Fibroblast of lung (primary cell): ENCODE data around the gene TMEM184B. TPM values are rescaled to one million over a fixed set of nuclear protein-coding genes. Genes with fewer than 3 reads are reported as not detected.

Experiments used
- DNase-seq, 2 donors: peaks; one replicate each; pipeline versions ENCODE4 v3.0.0 to v3.0.0-alpha.2; 2010; ENCODE audit warnings: low read depth in 2 of 2
- H2AFZ ChIP-seq: 2 replicates; pipeline ENCODE4 v1.5.1; 2012; ENCODE audit warnings: low read length, control low read depth, inconsistent platforms
- H3K27ac ChIP-seq: 2 replicates; pipeline ENCODE4 v1.5.1; 2011; ENCODE audit warnings: low read length, control low read depth; ENCODE audit not compliant: insufficient read depth
- H3K27me3 ChIP-seq: 2 replicates; pipeline ENCODE4 v1.5.1; 2011; ENCODE audit warnings: mild to moderate bottlenecking, low read length; ENCODE audit not compliant: control insufficient read depth, insufficient read depth
- H3K36me3 ChIP-seq: 2 replicates; pipeline ENCODE4 v1.5.1; 2011; ENCODE audit warnings: low read length; ENCODE audit not compliant: control insufficient read depth, insufficient read depth
- H3K4me1 ChIP-seq: 2 replicates; pipeline ENCODE4 v1.5.1; 2011; ENCODE audit warnings: low read length; ENCODE audit not compliant: control insufficient read depth, insufficient read depth; ENCODE audit errors: extremely low read depth
- H3K4me2 ChIP-seq: 2 replicates; pipeline ENCODE4 v1.5.1; 2011; ENCODE audit warnings: low read length, control low read depth; ENCODE audit not compliant: insufficient read depth; ENCODE audit errors: extremely low read depth
- H3K4me3 ChIP-seq, 4 experiments: fragments of 200-600 bp in 1 of 4; sonication (generic) in 1 of 4; replicated peaks in 1 of 4; 2 replicates each; pipeline ENCODE4 v1.5.1; 2011 to 2016; ENCODE audit warnings: low read length in 4 of 4, low read depth in 3 of 4, mild to moderate bottlenecking in 3 of 4, control low read depth in 2 of 4, inconsistent platforms in 1 of 4, mixed read lengths in 1 of 4; ENCODE audit not compliant: insufficient read depth in 1 of 4; ENCODE audit errors: control extremely low read depth in 1 of 4
- H3K79me2 ChIP-seq: 2 replicates; pipeline ENCODE4 v1.5.1; 2012; ENCODE audit warnings: mild to moderate bottlenecking, low read length, inconsistent platforms; ENCODE audit not compliant: control insufficient read depth, insufficient read depth
- H3K9ac ChIP-seq: 2 replicates; pipeline ENCODE4 v1.5.1; 2011; ENCODE audit warnings: mild to moderate bottlenecking, low read length, control low read depth; ENCODE audit not compliant: insufficient read depth
- H3K9me3 ChIP-seq: 2 replicates; pipeline ENCODE4 v1.5.1; 2012; ENCODE audit warnings: low read depth, low read length; ENCODE audit not compliant: control insufficient read depth, insufficient read depth
- H4K20me1 ChIP-seq: 2 replicates; pipeline ENCODE4 v1.5.1; 2011; ENCODE audit warnings: low read length; ENCODE audit not compliant: control insufficient read depth, insufficient read depth; ENCODE audit errors: extremely low read depth
- CTCF ChIP-seq, 2 donors: IDR thresholded peaks in 1 of 2; conservative IDR thresholded peaks in 1 of 2; 1 replicate in 1 of 2; 2 replicates in 1 of 2; pipeline ENCODE4 v1.5.1; 2011 to 2012; ENCODE audit warnings: low read length in 2 of 2, control low read depth in 1 of 2, inconsistent platforms in 1 of 2, low read depth in 1 of 2, mild to moderate bottlenecking in 1 of 2
- EZH2 ChIP-seq: IDR thresholded peaks from 2 replicates; pipeline ENCODE4 v1.5.1; 2012; ENCODE audit warnings: low read length, control low read depth, mild to moderate bottlenecking; ENCODE audit errors: missing control alignments
- polyA plus RNA-seq, 2 donors: library from polyadenylated mRNA; depleted of rRNA in 1 of 2; stranded (reverse) in 1 of 2; unstranded in 1 of 2; fragments of >200 nt; gene quantifications; 2 replicates each; pipeline ENCODE4 v1.2.1, GENCODE V29; 2011 to 2012; ENCODE audit warnings: missing spikeins in 1 of 2
- total RNA-seq: library from RNA; depleted of rRNA; stranded (reverse); fragments of >200 nt; gene quantifications from 2 replicates; pipeline ENCODE4 v1.2.1, GENCODE V29; 2014

TMEM184B gene
- total and polyA plus RNA-seq, 2 donors (not counting 1 experiment from before 2014, with no cell fraction given), result 28.2 to 37.2 TPM

GRCh38 chr22:38212442-38212841 is 60.4 kb downstream of the TMEM184B start:
- Histone ChIP-seq H3K4me1 (no peaks in the 10 kb centered on the region), H4K20me1 (no peaks in the 10 kb centered on the region), H3K4me2 (no peak overlapping the region), H3K4me3 (no peak overlapping the region), H3K9ac (no peak overlapping the region), H3K27me3 (no peaks in the 10 kb centered on the region), H3K79me2 (peaks cover 46% of the 10 kb centered on the region), H3K36me3 (peaks cover 10% of the 10 kb centered on the region), H3K9me3 (no peaks in the 10 kb centered on the region), H2AFZ (no peak overlapping the region), H3K27ac (no peak overlapping the region)
- TF ChIP-seq CTCF (conservative IDR thresholded peaks at IDR 0.05 in 1 of 2, IDR thresholded peaks at IDR 0.05 in 1 of 2; ENCODE audit: low read depth in 1 of 2, low read length in 2 of 2) (no peak), EZH2 (no peak)
- DNase-seq, result no peak

GRCh38 chr22:38211556-38211955 is 61.3 kb downstream of the TMEM184B start:
- H3K27me3 ChIP-seq, result no peaks in the 10 kb centered on the region
- H2AFZ ChIP-seq, result no peak overlapping the region
- H3K27ac ChIP-seq, result no peak overlapping the region
- no peak overlapping the region for H3K9ac ChIP-seq
- peaks cover 50% of the 10 kb centered on the region for H3K79me2 ChIP-seq
- no peak overlapping the region for H3K4me3 ChIP-seq
- no peaks in the 10 kb centered on the region for H4K20me1 ChIP-seq
- no peaks in the 10 kb centered on the region for H3K9me3 ChIP-seq
- no peaks in the 10 kb centered on the region for H3K4me1 ChIP-seq
- TF ChIP-seq EZH2 (no peak), CTCF (conservative IDR thresholded peaks at IDR 0.05 in 1 of 2, IDR thresholded peaks at IDR 0.05 in 1 of 2; ENCODE audit: low read depth in 1 of 2, low read length in 2 of 2) (no peak)
- DNase-seq, result no peak
- H3K36me3 ChIP-seq, result peaks cover 10% of the 10 kb centered on the region
- H3K4me2 ChIP-seq, result no peak overlapping the region

GRCh38 chr22:38208551-38208968 is 64.2 kb downstream of the TMEM184B start:
- Histone ChIP-seq H3K4me2 (no peak overlapping the region), H2AFZ (no peak overlapping the region), H3K4me1 (peaks cover 15% of the 10 kb centered on the region), H3K36me3 (peaks cover 6% of the 10 kb centered on the region), H3K27ac (peak overlapping the region; percentile 20), H3K27me3 (no peaks in the 10 kb centered on the region), H3K4me3 (no peak overlapping the region), H3K9ac (no peak overlapping the region), H3K9me3 (no peaks in the 10 kb centered on the region), H4K20me1 (no peaks in the 10 kb centered on the region), H3K79me2 (peaks cover 76% of the 10 kb centered on the region)
- TF ChIP-seq EZH2 (no peak), CTCF (conservative IDR thresholded peaks at IDR 0.05 in 1 of 2, IDR thresholded peaks at IDR 0.05 in 1 of 2; ENCODE audit: low read depth in 1 of 2, low read length in 2 of 2) (no peak)
- no peak for DNase-seq
